Fibroblast of skin of scalp (primary cell): ENCODE measurements around the gene CCDC197.

Experiments used
- DNase-seq: peaks from one replicate; pipeline ENCODE4 v3.0.0-alpha.2; 2013

Gene CCDC197

GRCh38 chr14:93978735-93979134 lies 18.4 kb upstream of the CCDC197 start:
- DNase-seq, result no peak

- peak; percentile 32 for DNase-seq
Measured at GRCh38 chr14:93980456-93981201, 16.5 kb upstream of the CCDC197 start.

- DNase-seq, result no peak
Measured at GRCh38 chr14:93981316-93982229, 15.5 kb upstream of the CCDC197 start.

GRCh38 chr14:93982230-93983007 lies 14.7 kb upstream of the CCDC197 start:
- no peak for DNase-seq

DNA sequence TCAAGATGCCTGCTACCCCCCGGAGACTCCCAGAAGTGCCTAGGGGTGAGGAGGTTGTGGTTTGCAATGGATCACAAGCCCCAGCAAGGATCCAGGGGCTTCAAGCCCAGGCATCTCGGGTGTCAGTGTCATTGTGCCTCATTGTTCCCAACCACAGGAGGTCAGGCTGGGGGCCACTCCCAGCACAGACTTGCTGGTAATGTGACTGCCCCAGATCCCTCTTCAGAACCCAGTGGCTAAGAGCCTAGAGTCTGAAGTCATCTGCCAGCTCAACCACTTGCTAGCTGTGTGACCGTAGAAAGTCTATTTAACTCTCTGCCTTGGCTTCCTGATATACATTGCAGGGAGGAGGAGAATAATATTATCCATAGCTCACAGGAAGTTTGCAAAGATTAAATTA lies 13.0 kb upstream of the CCDC197 start:
- DNase-seq, result peak; percentile 57

DNA sequence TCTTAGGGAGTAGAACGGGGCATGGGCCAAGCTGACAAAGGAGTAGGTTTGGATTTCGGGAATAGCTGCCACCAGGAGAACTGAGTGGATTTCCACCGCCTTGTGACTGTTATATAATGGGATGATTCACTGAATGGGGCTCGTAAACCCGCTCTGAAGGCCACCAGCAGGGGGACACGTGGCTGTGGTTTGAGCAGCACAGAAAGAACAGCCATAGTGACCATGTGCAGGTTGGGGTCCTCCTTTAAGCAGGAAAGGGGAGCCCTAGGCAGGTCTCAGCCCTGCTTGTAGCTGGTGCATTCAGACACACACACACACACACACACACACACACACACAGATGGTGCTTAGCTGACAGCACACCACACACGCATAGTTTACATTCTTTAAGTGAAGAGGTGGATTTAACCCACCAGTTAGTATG lies 12.1 kb upstream of the CCDC197 start:
- DNase-seq, result peak; percentile 90

- no peak for DNase-seq
Measured at GRCh38 chr14:93986955-93987354, 10.1 kb upstream of the CCDC197 start.

DNA sequence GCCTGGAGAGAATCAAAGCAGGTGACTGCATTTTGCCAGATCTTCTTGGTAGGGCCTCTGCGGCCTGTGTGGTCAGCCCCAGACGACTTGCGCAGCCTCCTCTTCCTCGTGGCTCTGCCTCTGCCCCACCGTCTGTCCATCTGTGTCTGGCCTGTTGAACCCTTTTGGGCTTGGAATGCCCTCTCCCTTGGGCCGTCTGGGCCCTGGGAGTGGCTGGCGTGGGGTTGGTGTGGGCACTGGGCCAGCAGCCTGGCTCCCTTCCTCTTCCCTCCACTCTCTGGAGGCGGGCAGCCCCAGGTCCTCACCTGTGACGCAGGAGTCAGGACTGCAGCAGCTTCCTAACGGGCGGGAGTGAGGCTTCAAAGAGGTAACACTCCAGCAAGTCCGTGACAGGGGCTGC lies 9.7 kb upstream of the CCDC197 start:
- no peak for DNase-seq

DNA sequence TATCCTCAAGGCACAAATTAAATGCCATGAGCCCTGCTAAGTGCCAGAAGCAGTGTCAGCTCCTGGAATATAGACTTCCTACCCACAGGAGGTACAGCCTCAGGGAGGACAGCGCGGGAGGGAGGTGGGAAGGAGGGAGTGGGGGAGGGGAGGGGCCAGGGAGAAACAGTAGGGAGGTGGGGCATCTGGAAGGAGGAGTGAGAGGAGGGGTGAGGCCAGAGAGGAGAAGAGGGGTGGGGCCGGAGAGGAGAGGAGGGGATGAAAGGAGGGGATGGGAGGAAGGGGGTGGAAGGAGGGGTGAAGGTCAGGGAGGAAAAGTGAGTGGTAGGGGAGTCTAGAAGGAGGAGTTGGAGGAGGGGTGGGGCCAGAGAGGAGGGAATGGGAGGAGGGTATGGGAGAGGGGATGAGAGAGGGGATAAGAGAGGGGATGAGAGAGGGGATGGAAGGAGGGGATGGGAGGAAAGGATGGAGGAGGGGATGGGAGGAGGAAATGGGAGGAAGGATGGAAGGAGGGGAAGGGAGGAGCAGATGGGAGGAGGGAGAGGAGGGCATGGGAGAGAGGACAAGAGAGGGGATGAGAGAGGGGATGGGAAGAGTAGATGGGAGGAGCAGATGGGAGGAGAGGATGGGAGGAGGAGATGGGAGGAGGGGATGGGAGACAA lies 9.2 kb upstream of the CCDC197 start:
- DNase-seq, result no peak

DNA sequence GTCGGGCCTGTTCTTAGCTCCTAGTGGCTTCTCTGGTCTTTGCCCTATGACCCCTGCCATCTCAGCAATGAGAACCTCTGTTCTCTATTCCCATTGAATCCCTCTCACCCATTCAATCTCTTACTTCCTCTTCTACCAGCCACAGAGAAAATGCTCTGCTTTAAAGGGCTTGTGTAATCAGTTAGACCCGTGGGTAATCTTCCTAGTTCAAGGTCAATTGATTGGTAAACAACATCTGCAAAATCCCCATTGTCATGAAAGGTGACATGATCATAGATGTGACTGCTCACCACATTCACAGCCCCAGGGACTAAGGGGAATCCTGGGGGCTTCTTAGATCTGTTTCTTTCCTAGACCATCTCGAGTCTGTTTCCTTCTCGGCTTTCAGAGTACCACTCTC lies 7.2 kb upstream of the CCDC197 start:
- no peak for DNase-seq

- no peak for DNase-seq
Measured at GRCh38 chr14:93991212-93991611, 5.9 kb upstream of the CCDC197 start.

DNA sequence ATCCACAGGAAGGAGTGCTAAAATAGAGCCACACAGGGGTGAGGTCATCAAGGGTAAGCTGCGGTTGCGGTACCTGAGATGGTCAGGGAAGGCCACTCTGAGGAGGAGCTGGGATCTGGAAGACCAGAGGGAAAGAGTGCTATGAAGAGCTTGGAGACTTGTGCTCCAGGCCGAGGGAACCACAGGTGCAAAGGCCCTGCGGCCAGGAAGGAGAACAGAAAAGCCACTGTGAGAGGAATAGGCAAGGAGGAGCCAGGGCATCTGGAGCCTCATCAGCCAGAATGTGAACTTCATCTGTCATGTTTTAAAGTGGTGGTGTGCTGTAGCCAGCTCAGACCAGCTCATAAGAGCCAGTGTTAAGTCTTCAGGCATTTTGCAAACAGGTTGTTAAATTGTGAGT lies 5.5 kb upstream of the CCDC197 start:
- no peak for DNase-seq

GRCh38 chr14:93993382-93993781 lies 3.7 kb upstream of the CCDC197 start:
- DNase-seq, result no peak

- DNase-seq, result peak; percentile 58
Measured at GRCh38 chr14:93994919-93995682, 2.0 kb upstream of the CCDC197 start.

- DNase-seq, result no peak
Measured at GRCh38 chr14:93996130-93996695, 888 bp upstream of the CCDC197 start.

GRCh38 chr14:93997916-93998870 lies 1.1 kb downstream of the CCDC197 start:
- DNase-seq, result no peak

GRCh38 chr14:93998871-93999403 lies 1.8 kb downstream of the CCDC197 start:
- no peak for DNase-seq

- DNase-seq, result no peak
Measured at GRCh38 chr14:93999573-93999972, 2.5 kb downstream of the CCDC197 start.

DNA sequence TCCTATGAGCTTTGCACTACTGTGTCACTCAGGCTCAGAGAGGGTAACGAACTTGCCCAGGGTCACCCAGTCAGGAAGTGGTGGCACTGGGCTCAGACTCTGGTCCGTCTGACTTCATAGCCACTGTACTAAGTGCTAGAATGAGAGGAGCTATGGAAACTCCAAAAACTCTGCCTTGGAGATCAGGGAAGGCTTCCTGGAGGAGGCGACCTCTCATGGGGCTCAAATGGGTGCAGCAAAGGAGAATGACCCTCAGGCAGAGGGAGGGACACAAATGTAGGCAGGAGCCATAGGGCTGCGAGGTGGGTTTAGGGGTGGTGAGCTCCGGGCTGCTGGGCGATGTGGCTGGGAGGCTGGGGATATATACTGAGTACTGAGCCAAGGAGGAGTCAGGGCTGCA lies 3.2 kb downstream of the CCDC197 start:
- DNase-seq, result no peak

DNA sequence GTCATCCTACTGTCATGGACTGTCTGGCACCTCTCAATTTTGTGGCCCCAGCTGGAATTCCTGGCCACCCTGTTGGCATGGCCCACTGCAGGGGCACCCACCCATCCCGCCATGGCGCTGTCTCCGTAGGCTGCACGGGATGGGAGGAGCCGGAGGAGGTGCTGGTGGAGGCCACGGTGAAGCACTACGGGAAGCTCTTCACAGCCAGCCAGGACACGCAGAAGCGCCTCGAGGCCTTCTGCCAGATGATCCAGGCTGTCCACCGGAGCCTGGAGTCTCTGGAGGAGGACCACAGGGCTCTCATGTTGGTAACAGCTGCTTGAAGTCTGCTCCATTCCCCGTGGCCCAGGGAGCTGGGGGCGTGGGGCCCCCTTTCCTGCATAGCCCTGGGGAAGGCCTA lies 3.9 kb downstream of the CCDC197 start:
- DNase-seq, result no peak
